Measurements from ENCODE around the gene ROBO1. TPM values are rescaled to one million over a fixed set of nuclear protein-coding genes. Genes with fewer than 3 reads are reported as not detected.
"Not testable (repeated sequence)": the region's sequence is repeated elsewhere in the genome, so short reads cannot be mapped to it uniquely, and the experiment has no call there.

Gene ROBO1
- polyA plus RNA-seq, 1 donor (not counting 4 experiments of a cell fraction or from before 2014, with no cell fraction given), result 27.1 TPM

DNA sequence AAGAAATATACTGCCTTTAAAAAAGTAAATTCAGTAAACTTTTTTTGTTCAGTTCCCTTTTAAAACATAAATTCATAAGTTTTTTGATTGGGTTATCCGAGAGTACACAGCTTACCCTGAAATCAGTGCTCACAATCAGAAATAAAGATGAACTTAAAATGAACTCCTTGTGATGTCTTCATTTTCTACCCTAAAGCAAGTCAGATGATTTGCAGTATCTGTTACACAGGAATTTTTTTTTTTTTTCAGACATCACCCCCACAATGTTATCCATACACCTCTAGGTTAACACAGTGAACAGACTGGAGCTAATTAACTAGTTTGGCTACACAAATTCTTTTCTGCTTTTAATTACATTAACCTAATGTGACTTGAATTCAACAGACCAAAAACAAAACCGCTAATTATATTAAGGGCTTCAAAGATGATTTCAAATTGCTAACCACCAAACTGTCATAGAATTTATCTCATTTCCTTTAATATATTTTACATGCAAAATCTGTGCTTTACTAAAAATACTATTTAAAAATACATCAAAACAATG, 1042.0 kb downstream of the ROBO1 start:
- Histone ChIP-seq H3K4me3 (ENCODE audit: control insufficient read depth in 2 of 3, extremely low read depth in 1 of 3, insufficient read depth in 2 of 3, low read depth in 1 of 3, low read length in 3 of 3) (no peak overlapping the region), H3K79me2 (ENCODE audit: control insufficient read depth, insufficient read depth, low read length) (no peaks in the 10 kb centered on the region), H3K9ac (ENCODE audit: control insufficient read depth, extremely low read depth, insufficient read depth, low read length) (no peak overlapping the region), H4K20me1 (ENCODE audit: control insufficient read depth, extremely low read depth, insufficient read depth, low read length) (no peaks in the 10 kb centered on the region), H3K9me1 (ENCODE audit: control insufficient read depth, extremely low read depth, insufficient read depth, low read length) (no peaks in the 10 kb centered on the region), H3K27ac (ENCODE audit: control insufficient read depth, insufficient read depth, low read length) (no peak overlapping the region), H3K9me3 (ENCODE audit: control insufficient read depth, low read depth, low read length) (no peaks in the 10 kb centered on the region), H3K27me3 (ENCODE audit: control insufficient read depth, extremely low read depth, insufficient read depth, low read length) (no peaks in the 10 kb centered on the region), H3K4me2 (ENCODE audit: control insufficient read depth, extremely low read depth, insufficient read depth, low read depth, low read length) (no peak overlapping the region), H3K4me1 (ENCODE audit: control insufficient read depth, extremely low read depth, insufficient read depth, low read length) (peaks cover 5% of the 10 kb centered on the region), H2AFZ (ENCODE audit: control insufficient read depth, low read length) (no peak overlapping the region), H3K36me3 (ENCODE audit: control insufficient read depth in 2 of 2, extremely low read depth in 1 of 2, insufficient read depth in 2 of 2, low read length in 2 of 2) (no peaks in the 10 kb centered on the region)
- DNase-seq (ENCODE audit: low read depth, low spot score) (no peak), FAIRE-seq (no peak)
- TF ChIP-seq CTCF (optimal IDR thresholded peaks at IDR 0.05 in 1 of 3, IDR thresholded peaks at IDR 0.05 in 1 of 3, conservative IDR thresholded peaks at IDR 0.05 in 1 of 3; ENCODE audit: extremely low read depth in 1 of 3, insufficient read depth in 2 of 3, low read length in 3 of 3) (no peak), EZH2 (IDR thresholded peaks at IDR 0.05; ENCODE audit: low read length) (no peak)
- dilution Hi-C loops (cut with MboI; ENCODE audit: extremely low pct_ligation_motif_present, low sequenced_read_pairs), result no loop called here

DNA sequence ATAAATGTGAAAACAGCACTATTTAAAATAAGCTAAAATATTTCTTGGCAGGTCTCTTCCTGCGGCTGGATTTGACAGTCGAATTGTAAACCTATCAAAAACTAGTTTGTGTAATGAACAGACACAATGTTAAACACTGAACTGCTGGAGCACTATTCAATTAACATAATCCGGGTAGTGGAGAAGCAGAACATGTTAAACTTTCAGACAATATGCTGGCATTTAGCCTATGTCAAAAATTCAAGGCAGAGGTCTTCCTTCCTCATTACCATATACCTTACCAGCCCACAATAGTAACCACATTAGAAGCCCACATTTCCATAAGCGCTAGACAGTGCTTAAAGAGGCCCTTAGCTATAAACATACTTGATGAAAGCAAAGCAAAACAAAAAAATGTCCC, 1042.9 kb downstream of the ROBO1 start:
- dilution Hi-C loops (cut with MboI; ENCODE audit: extremely low pct_ligation_motif_present, low sequenced_read_pairs), result no loop called here
- TF ChIP-seq CTCF (optimal IDR thresholded peaks at IDR 0.05 in 1 of 3, IDR thresholded peaks at IDR 0.05 in 1 of 3, conservative IDR thresholded peaks at IDR 0.05 in 1 of 3; ENCODE audit: extremely low read depth in 1 of 3, insufficient read depth in 2 of 3, low read length in 3 of 3) (no peak), EZH2 (IDR thresholded peaks at IDR 0.05; ENCODE audit: low read length) (no peak)

DNA sequence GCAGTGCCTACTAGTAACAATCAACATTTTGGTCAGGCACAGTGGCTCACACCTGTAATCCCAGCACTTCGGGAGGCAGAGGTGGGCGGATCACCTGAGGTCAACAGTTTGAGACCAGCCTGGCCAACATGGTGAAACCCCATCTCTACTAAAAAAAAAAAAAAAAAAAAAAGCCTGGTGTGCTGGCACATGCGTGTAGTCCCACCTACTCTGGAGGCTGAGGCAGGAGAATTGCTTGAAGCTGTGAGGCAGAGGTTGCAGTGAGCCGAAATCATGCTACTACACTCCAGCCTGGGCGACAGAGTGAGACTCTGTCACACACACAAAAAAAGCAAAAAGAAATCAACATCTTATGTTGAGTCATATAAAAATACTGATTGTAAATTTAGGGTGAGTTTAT, 1043.4 kb downstream of the ROBO1 start:
- H2AFZ ChIP-seq (ENCODE audit: control insufficient read depth, low read length); H3K4me3 ChIP-seq (ENCODE audit: control insufficient read depth in 2 of 3, extremely low read depth in 1 of 3, insufficient read depth in 2 of 3, low read depth in 1 of 3, low read length in 3 of 3); H3K4me1 ChIP-seq (ENCODE audit: control insufficient read depth, extremely low read depth, insufficient read depth, low read length); H3K79me2 ChIP-seq (ENCODE audit: control insufficient read depth, insufficient read depth, low read length); H3K9ac ChIP-seq (ENCODE audit: control insufficient read depth, extremely low read depth, insufficient read depth, low read length); H3K9me3 ChIP-seq (ENCODE audit: control insufficient read depth, low read depth, low read length); dilution Hi-C loops (cut with MboI; ENCODE audit: extremely low pct_ligation_motif_present, low sequenced_read_pairs); H3K27ac ChIP-seq (ENCODE audit: control insufficient read depth, insufficient read depth, low read length); H3K9me1 ChIP-seq (ENCODE audit: control insufficient read depth, extremely low read depth, insufficient read depth, low read length); FAIRE-seq; DNase-seq (ENCODE audit: low read depth, low spot score); H4K20me1 ChIP-seq (ENCODE audit: control insufficient read depth, extremely low read depth, insufficient read depth, low read length); H3K27me3 ChIP-seq (ENCODE audit: control insufficient read depth, extremely low read depth, insufficient read depth, low read length); H3K4me2 ChIP-seq (ENCODE audit: control insufficient read depth, extremely low read depth, insufficient read depth, low read depth, low read length); H3K36me3 ChIP-seq (ENCODE audit: control insufficient read depth in 2 of 2, extremely low read depth in 1 of 2, insufficient read depth in 2 of 2, low read length in 2 of 2): not testable (repeated sequence)

More for the DNA sequence above, 1042.9 kb downstream of the ROBO1 start:
- Histone ChIP-seq H3K4me1 (ENCODE audit: control insufficient read depth, extremely low read depth, insufficient read depth, low read length) (peaks cover 5% of the 10 kb centered on the region), H3K4me3 (ENCODE audit: control insufficient read depth in 2 of 3, extremely low read depth in 1 of 3, insufficient read depth in 2 of 3, low read depth in 1 of 3, low read length in 3 of 3) (no peak overlapping the region), H3K79me2 (ENCODE audit: control insufficient read depth, insufficient read depth, low read length) (no peaks in the 10 kb centered on the region), H3K27me3 (ENCODE audit: control insufficient read depth, extremely low read depth, insufficient read depth, low read length) (no peaks in the 10 kb centered on the region), H2AFZ (ENCODE audit: control insufficient read depth, low read length) (no peak overlapping the region), H3K27ac (ENCODE audit: control insufficient read depth, insufficient read depth, low read length) (no peak overlapping the region), H3K9me3 (ENCODE audit: control insufficient read depth, low read depth, low read length) (no peaks in the 10 kb centered on the region), H3K9ac (ENCODE audit: control insufficient read depth, extremely low read depth, insufficient read depth, low read length) (no peak overlapping the region), H3K36me3 (ENCODE audit: control insufficient read depth in 2 of 2, extremely low read depth in 1 of 2, insufficient read depth in 2 of 2, low read length in 2 of 2) (no peaks in the 10 kb centered on the region), H3K4me2 (ENCODE audit: control insufficient read depth, extremely low read depth, insufficient read depth, low read depth, low read length) (no peak overlapping the region), H4K20me1 (ENCODE audit: control insufficient read depth, extremely low read depth, insufficient read depth, low read length) (no peaks in the 10 kb centered on the region), H3K9me1 (ENCODE audit: control insufficient read depth, extremely low read depth, insufficient read depth, low read length) (no peaks in the 10 kb centered on the region)
- no peak for DNase-seq (ENCODE audit: low read depth, low spot score)
- FAIRE-seq, result no peak
